ENCODE measurements around the gene NFASC.

NFASC gene

GRCh38 chr1:204891860-204892259 lies 21.2 kb downstream of the NFASC start:
- no peak for DNase-seq

- no peak for DNase-seq
Observed at GRCh38 chr1:204894031-204894430, 23.4 kb downstream of the NFASC start.

GRCh38 chr1:204894606-204895005 lies 23.9 kb downstream of the NFASC start:
- DNase-seq, result no peak

GRCh38 chr1:204896023-204896422 lies 25.4 kb downstream of the NFASC start:
- DNase-seq, result no peak

- DNase-seq, result no peak
Observed at GRCh38 chr1:204896787-204897469, 26.3 kb downstream of the NFASC start.

- no peak for DNase-seq
Observed at GRCh38 chr1:204900721-204901120, 30.1 kb downstream of the NFASC start.

GRCh38 chr1:204902671-204903070 lies 32.0 kb downstream of the NFASC start:
- DNase-seq, result no peak

- DNase-seq, result no peak
Observed at GRCh38 chr1:204904228-204904810, 33.7 kb downstream of the NFASC start.

GRCh38 chr1:204909109-204909508 lies 38.4 kb downstream of the NFASC start:
- no peak for DNase-seq

GRCh38 chr1:204915861-204916495 lies 45.3 kb downstream of the NFASC start:
- no peak for DNase-seq

- no peak for DNase-seq
Observed at GRCh38 chr1:204917802-204918201, 47.1 kb downstream of the NFASC start.

- no peak for DNase-seq
Observed at GRCh38 chr1:204920511-204920910, 49.8 kb downstream of the NFASC start.

GRCh38 chr1:204920967-204921366 lies 50.3 kb downstream of the NFASC start:
- DNase-seq, result no peak

- no peak for DNase-seq
Observed at GRCh38 chr1:204921855-204922516, 51.3 kb downstream of the NFASC start.

GRCh38 chr1:204923201-204923600 lies 52.5 kb downstream of the NFASC start:
- no peak for DNase-seq

GRCh38 chr1:204923626-204924012 lies 53.0 kb downstream of the NFASC start:
- DNase-seq, result no peak

- DNase-seq, result no peak
Observed at GRCh38 chr1:204924013-204924759, 53.5 kb downstream of the NFASC start.

GRCh38 chr1:204925701-204926100 lies 55.0 kb downstream of the NFASC start:
- DNase-seq, result no peak

- DNase-seq, result no peak
Observed at GRCh38 chr1:204927673-204928641, 57.3 kb downstream of the NFASC start.

- no peak for DNase-seq
Observed at GRCh38 chr1:204928671-204929486, 58.2 kb downstream of the NFASC start.

Measured in activated CD4-positive, alpha-beta T cell treated with anti-CD3 and anti-CD28 coated beads for 4 hours (primary cell).